BLaER1 (cell line): ENCODE results near the gene KRT38.
"Not testable (repeated sequence)": the region's sequence is repeated elsewhere in the genome, so short reads cannot be mapped to it uniquely, and the experiment has no call there.

Experiments
- H3K27ac ChIP-seq: shearing (Covaris generic); formaldehyde crosslinking; 2 replicates; pipeline ENCODE4 v1.8.1; 2022
- H3K27me3 ChIP-seq: shearing (Covaris generic); formaldehyde crosslinking; 2 replicates; pipeline ENCODE4 v1.8.1; 2022
- H3K36me3 ChIP-seq: shearing (Covaris generic); formaldehyde crosslinking; 2 replicates; pipeline ENCODE4 v1.8.1; 2022
- H3K4me1 ChIP-seq: shearing (Covaris generic); formaldehyde crosslinking; 2 replicates; pipeline ENCODE4 v1.8.1; 2022
- H3K4me2 ChIP-seq: shearing (Covaris generic); formaldehyde crosslinking; 2 replicates; pipeline ENCODE4 v1.8.1; 2022
- H3K4me3 ChIP-seq: shearing (Covaris generic); formaldehyde crosslinking; 2 replicates; pipeline ENCODE4 v1.8.1; 2022
- H3K9ac ChIP-seq: shearing (Covaris generic); formaldehyde crosslinking; 2 replicates; pipeline ENCODE4 v1.8.1; 2022
- H3K9me3 ChIP-seq: shearing (Covaris generic); formaldehyde crosslinking; 2 replicates; pipeline ENCODE4 v1.8.1; 2022
- H4K20me1 ChIP-seq: shearing (Covaris generic); formaldehyde crosslinking; 2 replicates; pipeline ENCODE4 v1.8.1; 2022
- Cebpa-rat ChIP-seq: shearing (Covaris generic); IDR thresholded peaks from 2 replicates; pipeline ENCODE4 v1.8.1; 2022

The KRT38 gene

DNA sequence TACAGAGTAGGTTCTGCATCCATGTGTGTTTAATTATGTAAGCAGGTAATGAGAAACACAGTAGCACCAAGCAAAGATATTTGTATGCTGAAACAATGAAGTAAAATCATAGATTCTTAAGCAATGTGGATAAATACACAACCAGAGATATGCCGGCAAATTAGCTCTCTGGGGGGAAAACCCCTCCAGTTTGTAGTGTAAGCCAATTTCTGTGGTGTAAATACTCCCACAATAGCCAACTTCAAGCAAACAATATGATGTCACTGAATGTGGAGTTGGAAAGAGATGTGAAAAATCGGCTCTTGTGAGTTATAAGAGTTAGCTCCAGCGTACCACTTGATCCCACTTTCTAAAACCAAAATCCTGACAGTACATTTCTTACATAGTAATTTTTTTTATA is 3.9 kb upstream of the KRT38 start:
- Histone ChIP-seq H3K4me2 (no peak overlapping the region), H3K27me3 (no peaks in the 10 kb centered on the region), H3K36me3 (no peaks in the 10 kb centered on the region), H4K20me1 (no peaks in the 10 kb centered on the region), H3K4me1 (peaks cover 9% of the 10 kb centered on the region), H3K4me3 (no peak overlapping the region), H3K9ac (no peak overlapping the region), H3K9me3 (no peaks in the 10 kb centered on the region), H3K27ac (no peak overlapping the region)
- no peak for TF ChIP-seq Cebpa-rat

DNA sequence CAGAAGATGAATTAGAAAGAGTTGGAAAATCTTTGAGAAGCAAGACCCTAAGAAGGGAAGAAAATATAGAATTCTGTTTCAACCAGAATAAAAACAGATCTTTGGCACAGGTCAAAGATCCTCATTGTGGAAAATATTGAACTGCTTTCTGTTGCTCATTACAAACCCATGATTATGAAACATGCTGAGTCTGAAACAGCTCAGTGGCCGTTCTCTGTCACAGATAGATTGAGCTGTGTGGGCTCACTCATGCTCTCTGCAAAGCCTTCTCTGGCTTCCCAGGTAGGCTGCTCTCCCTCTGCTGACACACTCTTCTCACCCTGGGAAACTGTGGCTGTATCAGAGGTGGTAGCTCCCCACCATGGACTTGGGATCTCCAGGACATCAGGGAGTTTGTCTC is 3.4 kb upstream of the KRT38 start:
- Histone ChIP-seq H3K27me3 (no peaks in the 10 kb centered on the region), H3K27ac (no peak overlapping the region)

GRCh38 chr17:41442739-41443138 is 2.0 kb upstream of the KRT38 start:
- no peak overlapping the region for H3K9ac ChIP-seq
- no peak overlapping the region for H3K27ac ChIP-seq
- H3K27me3 ChIP-seq = no peaks in the 10 kb centered on the region
- no peak for TF ChIP-seq Cebpa-rat
- H3K4me1 ChIP-seq = peaks cover 9% of the 10 kb centered on the region
- H3K4me2 ChIP-seq = no peak overlapping the region
- no peak overlapping the region for H3K4me3 ChIP-seq
- no peaks in the 10 kb centered on the region for H3K36me3 ChIP-seq
- no peaks in the 10 kb centered on the region for H3K9me3 ChIP-seq
- H4K20me1 ChIP-seq = no peaks in the 10 kb centered on the region

More for the DNA sequence above, 3.4 kb upstream of the KRT38 start:
- Histone ChIP-seq H3K4me3 (no peak overlapping the region), H3K9ac (no peak overlapping the region), H4K20me1 (no peaks in the 10 kb centered on the region), H3K9me3 (no peaks in the 10 kb centered on the region), H3K4me1 (peaks cover 9% of the 10 kb centered on the region), H3K36me3 (no peaks in the 10 kb centered on the region), H3K4me2 (no peak overlapping the region)
- no peak for TF ChIP-seq Cebpa-rat

DNA sequence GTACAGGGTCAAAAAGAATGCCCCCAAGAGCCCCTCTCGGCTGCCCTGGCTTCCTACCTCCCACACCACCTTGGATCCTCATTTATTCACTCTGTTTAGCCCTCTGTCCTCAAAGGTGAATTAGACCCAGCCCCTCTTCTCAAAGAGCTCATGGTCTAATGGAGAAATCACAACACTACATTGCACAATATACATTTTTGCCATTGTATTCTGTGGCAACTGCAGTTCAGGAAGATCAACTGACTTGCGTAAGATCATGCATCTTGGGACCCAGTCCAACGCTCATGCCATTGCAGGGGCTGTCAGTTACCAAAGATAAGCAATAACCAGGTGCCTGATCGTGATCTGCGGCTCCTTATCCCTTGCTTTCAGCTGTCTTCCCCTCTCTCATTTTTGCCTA is 1.4 kb downstream of the KRT38 start:
- Histone ChIP-seq H3K9ac (no peak overlapping the region), H3K4me1 (no peaks in the 10 kb centered on the region), H3K36me3 (no peaks in the 10 kb centered on the region), H3K27me3 (no peaks in the 10 kb centered on the region), H3K27ac (no peak overlapping the region), H3K9me3 (no peaks in the 10 kb centered on the region), H3K4me2 (no peak overlapping the region), H4K20me1 (no peaks in the 10 kb centered on the region), H3K4me3 (no peak overlapping the region)
- TF ChIP-seq Cebpa-rat = no peak

- no peak for TF ChIP-seq Cebpa-rat
- no peaks in the 10 kb centered on the region for H4K20me1 ChIP-seq
- H3K27me3 ChIP-seq = no peaks in the 10 kb centered on the region
- H3K36me3 ChIP-seq = no peaks in the 10 kb centered on the region
- H3K9me3 ChIP-seq = no peaks in the 10 kb centered on the region
- H3K4me1 ChIP-seq = no peaks in the 10 kb centered on the region
- no peak overlapping the region for H3K4me3 ChIP-seq
- no peak overlapping the region for H3K9ac ChIP-seq
- no peak overlapping the region for H3K27ac ChIP-seq
- H3K4me2 ChIP-seq = no peak overlapping the region
Observed at GRCh38 chr17:41437769-41438168, 3.0 kb downstream of the KRT38 start.

DNA sequence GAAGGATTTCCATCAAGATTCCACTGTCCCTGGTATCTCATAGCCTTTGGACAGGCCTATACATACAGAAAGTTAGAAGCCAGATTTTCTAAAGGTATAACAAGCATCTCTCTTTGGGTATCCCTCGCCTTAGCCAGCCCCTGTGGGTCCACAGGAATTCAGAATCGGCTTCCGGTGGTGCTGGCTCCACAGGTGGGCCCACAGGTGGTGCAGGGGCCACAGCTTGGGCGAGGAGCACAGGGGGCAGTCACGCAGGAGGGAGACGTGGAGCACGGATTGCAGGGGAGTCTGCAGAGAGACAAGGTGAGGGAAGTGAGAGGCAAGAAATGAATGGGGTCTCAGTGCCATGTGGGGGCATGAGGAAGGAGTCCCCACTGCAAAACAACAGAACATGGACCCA is 3.5 kb downstream of the KRT38 start:
- H3K4me1 ChIP-seq = no peaks in the 10 kb centered on the region
- H3K27ac ChIP-seq = no peak overlapping the region
- no peak for TF ChIP-seq Cebpa-rat

DNA sequence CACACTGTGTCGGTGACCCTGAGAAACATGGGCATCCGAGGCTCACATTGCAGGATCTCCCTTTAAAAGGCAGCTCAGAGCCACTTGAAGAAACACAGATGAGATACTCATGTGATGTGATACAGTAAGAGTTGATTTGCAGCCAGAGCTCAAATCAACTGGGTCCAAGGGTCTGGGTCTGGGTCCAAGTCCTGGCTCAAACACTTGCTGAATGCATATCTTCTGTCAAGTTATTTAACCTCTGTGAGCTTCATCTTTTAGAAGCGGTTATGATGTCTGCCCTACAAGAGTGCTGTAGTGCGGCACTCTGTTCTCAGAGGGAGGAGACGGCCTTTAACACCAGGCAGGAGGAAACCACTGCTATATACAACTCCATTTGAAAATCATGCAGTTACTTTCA is 6.4 kb downstream of the KRT38 start:
- Histone ChIP-seq H3K4me3 (no peak overlapping the region), H3K4me1 (no peaks in the 10 kb centered on the region), H3K9ac (no peak overlapping the region), H3K9me3 (no peaks in the 10 kb centered on the region), H3K27ac (no peak overlapping the region), H3K27me3 (no peaks in the 10 kb centered on the region), H3K4me2 (no peak overlapping the region), H4K20me1 (no peaks in the 10 kb centered on the region), H3K36me3 (no peaks in the 10 kb centered on the region)
- TF ChIP-seq Cebpa-rat = no peak

More for the DNA sequence above, 3.5 kb downstream of the KRT38 start:
- H3K9me3 ChIP-seq = no peaks in the 10 kb centered on the region
- no peaks in the 10 kb centered on the region for H4K20me1 ChIP-seq
- no peak overlapping the region for H3K9ac ChIP-seq
- H3K36me3 ChIP-seq = no peaks in the 10 kb centered on the region
- no peak overlapping the region for H3K4me3 ChIP-seq
- H3K4me2 ChIP-seq = no peak overlapping the region
- no peaks in the 10 kb centered on the region for H3K27me3 ChIP-seq

DNA sequence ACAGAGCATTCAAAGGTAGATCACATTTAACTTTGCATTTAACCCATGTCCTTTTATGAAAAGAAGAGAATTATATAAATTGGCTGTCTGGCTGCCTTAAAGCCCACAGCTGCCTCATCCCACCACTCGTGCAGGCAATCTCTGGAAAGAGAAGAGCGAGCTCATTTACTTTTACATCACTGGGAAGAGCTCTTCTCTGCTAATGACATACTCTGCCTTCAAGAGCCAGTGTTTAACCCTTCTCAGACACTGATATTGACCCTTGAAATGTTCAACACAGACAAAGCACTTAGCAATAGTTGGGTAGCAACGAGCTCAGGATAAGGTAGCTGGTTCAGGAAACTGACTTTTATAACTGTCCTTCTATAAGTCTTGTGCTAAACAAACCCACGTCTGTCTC is 6.8 kb downstream of the KRT38 start:
- H3K9me3 ChIP-seq = no peaks in the 10 kb centered on the region

DNA sequence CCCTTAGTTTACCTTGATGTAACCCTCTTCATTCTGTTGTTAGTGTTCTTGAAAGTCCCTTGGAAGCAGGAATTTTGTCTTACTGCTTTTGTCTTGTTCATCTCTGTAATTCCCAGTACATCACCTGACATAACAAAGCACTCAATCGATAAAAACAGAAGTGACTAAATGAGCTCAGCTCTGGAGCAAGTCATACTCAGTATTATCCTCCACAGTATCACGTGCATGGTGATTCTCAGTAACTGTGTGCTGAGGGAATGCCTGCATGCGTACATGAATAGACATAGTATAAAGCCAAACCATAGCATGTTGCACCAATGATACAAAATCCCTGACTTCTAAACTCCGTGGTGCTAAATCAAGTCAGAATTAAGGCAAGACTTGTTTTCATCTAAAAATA is 7.2 kb downstream of the KRT38 start:
- no peak overlapping the region for H3K27ac ChIP-seq
- no peak overlapping the region for H3K4me3 ChIP-seq
- H3K9me3 ChIP-seq = no peaks in the 10 kb centered on the region
- H3K4me1 ChIP-seq = no peaks in the 10 kb centered on the region
- no peak for TF ChIP-seq Cebpa-rat
- no peak overlapping the region for H3K4me2 ChIP-seq
- no peaks in the 10 kb centered on the region for H4K20me1 ChIP-seq
- H3K9ac ChIP-seq = no peak overlapping the region
- H3K27me3 ChIP-seq = no peaks in the 10 kb centered on the region
- H3K36me3 ChIP-seq = no peaks in the 10 kb centered on the region

More for the DNA sequence above, 6.8 kb downstream of the KRT38 start:
- H3K4me3 ChIP-seq = no peak overlapping the region
- H3K27ac ChIP-seq = no peak overlapping the region
- H3K4me1 ChIP-seq = no peaks in the 10 kb centered on the region
- no peak overlapping the region for H3K9ac ChIP-seq
- H3K27me3 ChIP-seq = no peaks in the 10 kb centered on the region
- no peak for TF ChIP-seq Cebpa-rat
- H3K36me3 ChIP-seq = no peaks in the 10 kb centered on the region
- no peaks in the 10 kb centered on the region for H4K20me1 ChIP-seq
- no peak overlapping the region for H3K4me2 ChIP-seq

DNA sequence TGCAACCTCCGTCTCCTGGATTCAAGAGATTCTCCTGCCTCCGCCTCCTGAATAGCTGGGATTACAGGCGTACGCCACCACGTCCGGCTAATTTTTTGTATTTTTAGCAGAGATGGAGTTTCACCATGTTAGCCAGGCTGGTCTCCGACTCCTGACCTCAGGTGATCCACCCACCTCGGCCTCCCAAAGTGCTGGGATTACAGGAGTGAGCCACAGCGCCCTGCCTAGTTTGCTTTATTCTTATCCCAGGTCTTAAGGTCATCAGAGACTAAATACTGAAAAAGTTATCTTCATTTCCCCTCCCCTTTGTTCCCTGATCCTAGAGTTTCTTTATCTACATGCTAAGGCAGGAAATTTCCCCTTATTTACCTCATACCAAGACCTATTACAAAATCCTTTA is 10.4 kb downstream of the KRT38 start:
- H3K27me3 ChIP-seq, H3K27ac ChIP-seq, H3K36me3 ChIP-seq, H3K9ac ChIP-seq, H3K4me3 ChIP-seq, H3K4me1 ChIP-seq, H4K20me1 ChIP-seq, H3K9me3 ChIP-seq, H3K4me2 ChIP-seq: not testable (repeated sequence)

- H3K36me3 ChIP-seq = no peaks in the 10 kb centered on the region
- H3K9ac ChIP-seq = no peak overlapping the region
- no peak overlapping the region for H3K4me2 ChIP-seq
- H4K20me1 ChIP-seq = no peaks in the 10 kb centered on the region
- no peaks in the 10 kb centered on the region for H3K9me3 ChIP-seq
- no peak overlapping the region for H3K27ac ChIP-seq
- H3K27me3 ChIP-seq = no peaks in the 10 kb centered on the region
- no peaks in the 10 kb centered on the region for H3K4me1 ChIP-seq
- H3K4me3 ChIP-seq = no peak overlapping the region
- TF ChIP-seq Cebpa-rat = no peak
Observed at GRCh38 chr17:41429667-41430066, 11.1 kb downstream of the KRT38 start.
